HepG2 (cell line): ENCODE data around the gene MIF4GD. TPM values are rescaled to one million over a fixed set of nuclear protein-coding genes. Genes with fewer than 3 reads are reported as not detected.
A peak's percentile ranks its signal among the peaks of the same experiment; 100 is the strongest.

Source experiments
- ATAC-seq: fragments of 200-7000 bp; cut with Tn5 transposase; 3 replicates; pipeline ENCODE4 v1.9.1; 2020; ENCODE audit warnings: mild to moderate bottlenecking, moderate library complexity
- BruUV-seq: library from RNA; stranded (reverse); fragments of 400-500 nt; replicated peaks from 2 replicates; lab custom pipeline; 2021; lab: Mats Ljungman, UMichigan
- CTCF ChIA-PET: fragments of 300-600 bp; formaldehyde crosslinking; extraction: SDS; loops from one replicate; lab custom pipeline; 2021; ENCODE audit warnings: low total read pairs, inconsistent platforms, low intra/inter-chr PET ratio; lab: Yijun Ruan, JAX
- POLR2A ChIA-PET: fragments of 350-600 bp; sonication (Branson Sonifier 250); formaldehyde crosslinking; loops from one replicate; lab custom pipeline; 2020; ENCODE audit warnings: antibody characterized with exemption, inconsistent platforms; lab: Yijun Ruan, JAX
- DNase-seq: peaks from one replicate; pipeline ENCODE4 v3.0.0-alpha.2; 2015; ENCODE audit warnings: low spot score
- FAIRE-seq: peaks from 3 replicates; lab custom pipeline; 2011; peaks lifted over from hg19 to GRCh38; lab: Jason Lieb, UNC
- H2AFZ ChIP-seq: one replicate; pipeline ENCODE4 v1.6.1; 2011; ENCODE audit warnings: low read length, inconsistent platforms
- H3K27ac ChIP-seq: fragments of 300-600 bp; 3 replicates; pipeline ENCODE4 v1.8.0; 2011; ENCODE audit warnings: mixed run types, mild to moderate bottlenecking, mixed read lengths, low read length, inconsistent platforms; ENCODE audit not compliant: insufficient read depth; ENCODE audit errors: extremely low read length
- H3K27me3 ChIP-seq, 2 experiments: fragments of 200-600 bp in 1 of 2; 2 replicates in 1 of 2; 3 replicates in 1 of 2; pipeline versions ENCODE4 v1.6.0 to v1.8.0; 2011; ENCODE audit warnings: low read length in 2 of 2, mild to moderate bottlenecking in 2 of 2, moderate library complexity in 2 of 2, inconsistent platforms in 1 of 2; ENCODE audit not compliant: insufficient read depth in 2 of 2, control insufficient read depth in 1 of 2
- H3K36me3 ChIP-seq, 2 experiments: fragments of 200-600 bp in 1 of 2; replicated peaks in 1 of 2; 2 replicates in 1 of 2; 3 replicates in 1 of 2; pipeline versions ENCODE4 v1.5.1 to v1.8.0; 2011; ENCODE audit warnings: low read length in 2 of 2, inconsistent platforms in 1 of 2; ENCODE audit not compliant: insufficient read depth in 2 of 2, control insufficient read depth in 1 of 2
- H3K4me1 ChIP-seq: 2 replicates; pipeline ENCODE4 v1.5.1; 2012; ENCODE audit warnings: low read length, inconsistent platforms; ENCODE audit not compliant: insufficient read depth
- H3K4me2 ChIP-seq: 2 replicates; pipeline ENCODE4 v1.6.0; 2011; ENCODE audit warnings: low read depth, low read length, inconsistent platforms
- H3K4me3 ChIP-seq, 3 experiments: fragments of 200-600 bp in 1 of 3; sonication (generic), shearing (Covaris generic) in 1 of 3; replicated peaks in 1 of 3; 2 replicates each; pipeline ENCODE4 v1.5.1; 2011 to 2016; ENCODE audit warnings: low read length in 3 of 3, inconsistent platforms in 2 of 3, low read depth in 2 of 3, mild to moderate bottlenecking in 2 of 3, control low read depth in 1 of 3, mixed read lengths in 1 of 3; ENCODE audit not compliant: insufficient read depth in 1 of 3
- H3K79me2 ChIP-seq: one replicate; pipeline ENCODE4 v1.6.1; 2011; ENCODE audit warnings: low read length, inconsistent platforms; ENCODE audit not compliant: insufficient read depth
- H3K9ac ChIP-seq: 2 replicates; pipeline ENCODE4 v1.6.0; 2011; ENCODE audit warnings: mild to moderate bottlenecking, low read depth, low read length, inconsistent platforms; ENCODE audit not compliant: insufficient read depth
- H3K9me3 ChIP-seq: 2 replicates; pipeline ENCODE4 v1.5.1; 2012; ENCODE audit warnings: mild to moderate bottlenecking, low read length
- H4K20me1 ChIP-seq: 2 replicates; pipeline ENCODE4 v1.6.0; 2011; ENCODE audit warnings: inconsistent platforms, mild to moderate bottlenecking, low read length, moderate library complexity; ENCODE audit not compliant: insufficient read depth
- ATF6 ChIP-seq: sonication (generic); formaldehyde crosslinking; conservative IDR thresholded peaks from 2 replicates; pipeline ENCODE4 v1.4.0; 2020; ENCODE audit warnings: missing genetic modification reagents
- CENPT ChIP-seq: sonication (generic); formaldehyde crosslinking; IDR thresholded peaks from 2 replicates; pipeline ENCODE4 v1.8.0; 2022; ENCODE audit warnings: low read depth, mild to moderate bottlenecking, moderate library complexity, missing genetic modification reagents
- RARA ChIP-seq: IDR thresholded peaks from 2 replicates; pipeline ENCODE4 v1.6.1; 2016; ENCODE audit warnings: missing genetic modification reagents, missing compliant biosample characterization
- RBM22 ChIP-seq: fragments of 200-400 bp; formaldehyde crosslinking; optimal IDR thresholded peaks from 2 replicates; pipeline ENCODE3; 2017; ENCODE audit warnings: mild to moderate bottlenecking, low read length, moderate library complexity
- SIN3A ChIP-seq: IDR thresholded peaks from 2 replicates; pipeline ENCODE4 v1.6.1; 2011; ENCODE audit warnings: low read depth, mild to moderate bottlenecking, control low read depth, low read length, borderline replicate concordance
- ZNF180 ChIP-seq: sonication (generic); formaldehyde crosslinking; IDR thresholded peaks from 2 replicates; pipeline ENCODE4 v1.4.0; 2020; ENCODE audit warnings: low read depth, missing genetic modification reagents, borderline replicate concordance
- ZNF430 ChIP-seq: sonication (generic); formaldehyde crosslinking; IDR thresholded peaks from 2 replicates; pipeline ENCODE4 v1.9.0; 2021; ENCODE audit warnings: mild to moderate bottlenecking, missing genetic modification reagents
- ZNF441 ChIP-seq: sonication (generic); formaldehyde crosslinking; IDR thresholded peaks from 2 replicates; pipeline ENCODE4 v1.7.0; 2021; ENCODE audit warnings: missing genetic modification reagents, borderline replicate concordance
- ZNF446 ChIP-seq: sonication (generic); formaldehyde crosslinking; IDR thresholded peaks from 2 replicates; pipeline ENCODE4 v1.5.0; 2020; ENCODE audit warnings: mild to moderate bottlenecking, missing genetic modification reagents
- WGBS: methylation state at CpG from one replicate; pipeline ENCODE4 v1.1.6; 2017; ENCODE audit warnings: low lambda C conversion rate; 5-methylcytosine and 5-hydroxymethylcytosine counted together
- in situ Hi-C: cut with HindIII; loops from 2 replicates; pipeline ENCODE4 v1.10.0; 2017; ENCODE audit warnings: low pct_unique_long_range_greater_than_20kb; ENCODE audit not compliant: extremely low pct_ligation_motif_present
- intact Hi-C: fragments of 100-400 bp; cut with micrococcal nuclease; formaldehyde crosslinking; loops from one replicate; pipeline ENCODE4 v1.10.0; 2022; ENCODE audit not compliant: unreplicated experiment
- polyA plus RNA-seq, 8 experiments: library from polyadenylated mRNA; depleted of rRNA in 3 of 8; stranded (reverse) in 7 of 8; unstranded in 1 of 8; fragments of >200 nt; fragmentation: Illumina TruSeq in 4 of 8; extraction: Trizol in 4 of 8; gene quantifications; 2 replicates each; pipeline versions ENCODE4 v1.2.1 to v1.2.3, GENCODE V29; 2011 to 2016; ENCODE audit warnings: low read depth in 4 of 8, missing spikeins in 1 of 8, mixed read lengths in 1 of 8; ENCODE audit not compliant: insufficient read depth in 1 of 8
- total RNA-seq, 5 experiments: library from RNA; depleted of rRNA; stranded (reverse); fragments of >200 nt; fragmentation: Illumina TruSeq; extraction: Trizol; gene quantifications; 2 replicates each; pipeline ENCODE4 v1.2.3, GENCODE V29; 2016; ENCODE audit warnings: low read depth in 1 of 5

The MIF4GD gene
- total and polyA plus RNA-seq, 2 of the 13 experiments (the other 11 are each of a cell fraction or from before 2014, with no cell fraction given) = 14.0 to 28.0 TPM

GRCh38 chr17:75270966-75271232 is at the start of gene MIF4GD (continued):
- no peak for TF ChIP-seq ATF6
- peak; percentile 40; the same call in 1 of the 2 replicates for TF ChIP-seq SIN3A
- 0 out of 2 replicates have a peak, but pooled peaks have one; percentile 9 for TF ChIP-seq ZNF446 (CRISPR knock-in tag)
- peak; percentile 0; the same call in 1 of the 2 replicates for TF ChIP-seq ZNF430
- TF ChIP-seq RARA = no peak
- TF ChIP-seq CENPT (CRISPR knock-in tag) = peak; percentile 47
- no peak for TF ChIP-seq ZNF180

DNA sequence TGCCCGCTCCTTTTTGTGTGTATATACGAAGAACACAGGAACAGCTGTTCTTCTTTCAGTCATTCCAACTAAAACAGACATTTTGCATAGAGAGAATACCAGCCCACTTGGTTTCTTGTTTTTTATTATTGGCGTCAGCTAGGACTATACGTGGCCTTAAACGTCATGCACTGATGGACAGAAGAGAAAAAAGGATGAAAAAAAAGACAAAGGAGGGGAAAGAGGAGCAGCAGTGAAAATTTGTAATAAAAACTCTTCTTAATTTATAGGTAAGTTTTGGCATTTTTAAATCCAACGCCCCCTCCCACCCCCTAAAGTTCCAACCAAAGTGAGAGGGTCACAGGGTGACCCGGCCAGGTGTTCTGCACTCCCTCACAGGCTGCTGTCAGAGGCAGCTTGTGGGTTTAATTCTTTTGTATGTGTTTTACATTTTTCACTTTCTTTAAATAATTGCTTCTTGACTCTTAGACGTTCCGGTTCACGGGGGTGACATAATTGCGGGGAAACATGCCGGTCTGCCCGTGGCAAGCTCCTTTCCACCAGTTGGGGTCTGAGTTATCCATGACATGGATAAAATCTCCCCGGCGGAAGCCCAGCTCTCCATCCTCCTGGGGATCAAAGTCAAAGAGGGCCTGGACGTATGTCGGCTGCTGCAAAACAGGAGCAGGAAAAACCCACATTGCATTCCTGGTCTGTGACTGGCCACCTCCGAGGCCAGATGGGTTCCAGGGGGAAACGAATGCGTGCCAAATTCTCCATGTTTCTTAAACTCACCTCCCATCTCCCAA is 49.1 kb upstream of the MIF4GD start:
- no peak overlapping the region for H3K9ac ChIP-seq
- no peak overlapping the region for H3K4me2 ChIP-seq
- ChIA-PET CTCF (no interaction called here), POLR2A (interaction anchor here (0.6 to 1.2 kb wide), 2 partner anchors 27 to 74 kb away, joined by 3 read pairs; no protein-coding TSS in a partner anchor)
- no peak overlapping the region for H3K4me3 ChIP-seq
- intact Hi-C loops = no loop called here
- no peak overlapping the region for H2AFZ ChIP-seq
- DNase-seq (no peak), FAIRE-seq (no peak)
- no peaks in the 10 kb centered on the region for H3K79me2 ChIP-seq
- BruUV-seq = TSS peak; percentile 53
- H3K36me3 ChIP-seq = peaks cover 22 to 58% of the 10 kb centered on the region in 2 experiments
- H3K27ac ChIP-seq = no peak overlapping the region
- in situ Hi-C loops = loop anchor here (5.0 kb wide), 1 partner anchor 92 kb away; no protein-coding TSS in a partner anchor
- TF ChIP-seq ZNF441 (CRISPR knock-in tag) = no peak
- TF ChIP-seq RBM22 = peak; percentile 72
- TF ChIP-seq, all 625 proteins: peak for 1
- no peaks in the 10 kb centered on the region for H3K4me1 ChIP-seq
- no peak for ATAC-seq
- WGBS = 96% methylated on average over 20 of the region's 20 CpGs
- H3K9me3 ChIP-seq = no peaks in the 10 kb centered on the region
- H4K20me1 ChIP-seq = no peaks in the 10 kb centered on the region
- no peaks in the 10 kb centered on the region for H3K27me3 ChIP-seq
